ENCODE measurements around the gene AGAP1.

GRCh38 chr2:235757640-235758039 lies 263.8 kb downstream of the AGAP1 start:
- TF ChIP-seq CTCF (IDR thresholded peaks at IDR 0.05) (no peak), POLR2A (IDR thresholded peaks at IDR 0.05) (no peak)

Measured in heart left ventricle (tissue), 13 donors.